ENCODE results near the gene FCN1.

FCN1 gene

GRCh38 chr9:134923466-134923865, 5.8 kb upstream of the FCN1 start:
- POLR2A ChIA-PET, result no interaction called here
- DNase-seq (ENCODE audit: extremely low spot score), result no peak
- TF ChIP-seq, protein P1, sequence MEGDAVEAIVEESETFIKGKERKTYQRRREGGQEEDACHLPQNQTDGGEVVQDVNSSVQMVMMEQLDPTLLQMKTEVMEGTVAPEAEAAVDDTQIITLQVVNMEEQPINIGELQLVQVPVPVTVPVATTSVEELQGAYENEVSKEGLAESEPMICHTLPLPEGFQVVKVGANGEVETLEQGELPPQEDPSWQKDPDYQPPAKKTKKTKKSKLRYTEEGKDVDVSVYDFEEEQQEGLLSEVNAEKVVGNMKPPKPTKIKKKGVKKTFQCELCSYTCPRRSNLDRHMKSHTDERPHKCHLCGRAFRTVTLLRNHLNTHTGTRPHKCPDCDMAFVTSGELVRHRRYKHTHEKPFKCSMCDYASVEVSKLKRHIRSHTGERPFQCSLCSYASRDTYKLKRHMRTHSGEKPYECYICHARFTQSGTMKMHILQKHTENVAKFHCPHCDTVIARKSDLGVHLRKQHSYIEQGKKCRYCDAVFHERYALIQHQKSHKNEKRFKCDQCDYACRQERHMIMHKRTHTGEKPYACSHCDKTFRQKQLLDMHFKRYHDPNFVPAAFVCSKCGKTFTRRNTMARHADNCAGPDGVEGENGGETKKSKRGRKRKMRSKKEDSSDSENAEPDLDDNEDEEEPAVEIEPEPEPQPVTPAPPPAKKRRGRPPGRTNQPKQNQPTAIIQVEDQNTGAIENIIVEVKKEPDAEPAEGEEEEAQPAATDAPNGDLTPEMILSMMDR (IDR thresholded peaks at IDR 0.05; ENCODE audit: control extremely low read depth, extremely low read depth, low read depth, missing control alignments), result no peak
- CTCF ChIA-PET, result no interaction called here

GRCh38 chr9:134922932-134923240, 5.2 kb upstream of the FCN1 start:
- ChIA-PET CTCF (no interaction called here), POLR2A (no interaction called here)
- no peak for DNase-seq (ENCODE audit: extremely low spot score)
- TF ChIP-seq, protein P1 (IDR thresholded peaks at IDR 0.05; ENCODE audit: control extremely low read depth, extremely low read depth, low read depth, missing control alignments), result no peak

- TF ChIP-seq, protein P1 (IDR thresholded peaks at IDR 0.05; ENCODE audit: control extremely low read depth, extremely low read depth, low read depth, missing control alignments), result no peak
- DNase-seq (ENCODE audit: extremely low spot score), result no peak
- ChIA-PET CTCF (interaction anchor here (1.3 kb wide), 1 partner anchor 9 kb away, joined by 5 read pairs; no protein-coding TSS in a partner anchor), POLR2A (no interaction called here)
These were observed 4.6 kb upstream of the FCN1 start for GRCh38 chr9:134922066-134922931.

GRCh38 chr9:134919303-134919702, 1.6 kb upstream of the FCN1 start:
- ChIA-PET CTCF (interaction anchor here (1.0 kb wide), 1 partner anchor 13 kb away, joined by 3 read pairs; no protein-coding TSS in a partner anchor), POLR2A (no interaction called here)
- TF ChIP-seq, protein P1 (IDR thresholded peaks at IDR 0.05; ENCODE audit: control extremely low read depth, extremely low read depth, low read depth, missing control alignments), result no peak
- DNase-seq (ENCODE audit: extremely low spot score), result no peak

DNA sequence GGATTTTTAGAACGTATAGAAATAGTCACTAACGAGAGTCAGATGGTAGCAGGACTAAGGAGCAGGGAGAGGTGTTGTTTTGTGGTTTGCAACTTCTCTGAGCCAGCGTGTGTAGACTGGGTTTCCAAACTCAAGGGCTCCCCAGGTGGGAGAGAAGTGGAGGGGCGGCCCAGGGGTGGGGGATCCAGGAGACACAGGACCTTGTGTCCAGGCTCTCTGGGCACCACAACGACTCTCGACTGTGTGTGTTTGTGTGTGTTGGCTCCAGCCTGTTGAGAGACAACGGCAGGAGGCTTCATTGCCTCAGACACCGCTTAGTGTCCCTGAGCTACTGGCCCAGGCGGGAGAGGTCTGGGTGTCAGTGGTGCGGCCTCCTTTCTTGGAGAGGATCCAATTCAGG, 934 bp upstream of the FCN1 start:
- TF ChIP-seq, protein P1 (IDR thresholded peaks at IDR 0.05; ENCODE audit: control extremely low read depth, extremely low read depth, low read depth, missing control alignments), result no peak
- ChIA-PET POLR2A (no interaction called here), CTCF (interaction anchor here (1.0 kb wide), 1 partner anchor 12 kb away, joined by 3 read pairs; no protein-coding TSS in a partner anchor)
- DNase-seq (ENCODE audit: extremely low spot score), result no peak

DNA sequence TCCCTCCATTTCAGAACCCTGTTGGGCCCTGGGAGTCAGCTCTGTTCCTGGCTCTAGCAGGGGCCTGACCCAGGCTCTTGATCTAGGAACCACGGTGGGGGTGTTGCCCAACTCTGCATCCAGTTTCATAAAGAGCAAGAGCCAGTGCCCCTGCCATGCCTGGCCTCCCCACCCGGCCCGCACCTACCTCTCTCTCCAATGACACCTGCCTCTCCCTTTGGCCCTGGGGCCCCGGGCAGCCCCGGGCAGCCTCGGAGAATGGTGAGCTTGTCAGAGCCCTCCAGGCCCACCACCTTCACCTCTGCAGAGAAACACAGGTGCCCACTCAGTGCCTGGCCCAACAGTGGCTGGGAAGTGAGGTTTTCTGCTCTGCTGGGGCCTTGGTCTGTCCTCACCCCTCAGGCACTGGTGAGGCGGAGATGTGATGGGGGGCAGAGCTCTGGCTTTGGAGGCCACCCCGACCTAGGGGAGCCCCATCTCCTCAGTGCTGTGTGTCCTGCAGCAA, 1.5 kb downstream of the FCN1 start:
- CTCF ChIA-PET, result interaction anchor here (2.2 kb wide), 1 partner anchor 11 kb away, joined by 6 read pairs; no protein-coding TSS in a partner anchor
- TF ChIP-seq, protein P1 (IDR thresholded peaks at IDR 0.05; ENCODE audit: control extremely low read depth, extremely low read depth, low read depth, missing control alignments), result no peak
- no peak for DNase-seq (ENCODE audit: extremely low spot score)
- POLR2A ChIA-PET, result no interaction called here
